Suprapubic skin (tissue), 3 donors: ENCODE results near the gene NES.

ENCODE experiments used
- EP300 ChIP-seq: sonication (generic); formaldehyde crosslinking; IDR thresholded peaks from one replicate; pipeline ENCODE4 v1.6.1; 2017; ENCODE audit warnings: antibody characterized with exemption
- POLR2A ChIP-seq, 2 donors: fragments of 450-650 bp; IDR thresholded peaks; one replicate each; pipeline ENCODE4 v1.6.1; 2017; ENCODE audit warnings: antibody characterized with exemption in 2 of 2, mild to moderate bottlenecking in 2 of 2, moderate library complexity in 2 of 2
- TF ChIP-seq, protein P1 (sequence below), 2 donors: fragments of 200-600 bp in 1 of 2; fragments of 450-650 bp in 1 of 2; sonication (generic) in 1 of 2; IDR thresholded peaks; one replicate each; pipeline ENCODE4 v1.5.1; 2016 to 2019; ENCODE audit warnings: antibody characterized with exemption in 2 of 2, mild to moderate bottlenecking in 1 of 2, moderate library complexity in 1 of 2

DNA sequence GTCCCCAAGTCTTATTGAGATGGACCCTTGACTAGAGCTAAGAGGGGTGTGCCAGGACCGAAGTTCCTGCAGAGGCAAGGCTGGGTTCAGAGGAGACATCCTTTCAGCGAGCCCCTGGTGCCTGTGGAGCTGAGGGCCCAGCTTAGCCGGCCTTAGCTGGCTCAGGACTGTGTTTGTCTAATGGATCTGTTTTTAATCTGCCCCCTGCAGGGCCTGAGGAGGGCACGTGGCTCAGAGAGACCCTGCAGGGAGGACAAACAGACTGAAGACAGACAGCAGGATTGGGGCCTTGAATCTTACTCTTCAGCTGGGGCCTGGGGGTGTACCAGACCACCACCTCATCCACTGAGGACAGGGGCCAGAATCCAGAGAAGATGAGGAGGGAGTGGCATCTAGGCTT is 26.5 kb upstream of the NES start:
- TF ChIP-seq, protein P1, sequence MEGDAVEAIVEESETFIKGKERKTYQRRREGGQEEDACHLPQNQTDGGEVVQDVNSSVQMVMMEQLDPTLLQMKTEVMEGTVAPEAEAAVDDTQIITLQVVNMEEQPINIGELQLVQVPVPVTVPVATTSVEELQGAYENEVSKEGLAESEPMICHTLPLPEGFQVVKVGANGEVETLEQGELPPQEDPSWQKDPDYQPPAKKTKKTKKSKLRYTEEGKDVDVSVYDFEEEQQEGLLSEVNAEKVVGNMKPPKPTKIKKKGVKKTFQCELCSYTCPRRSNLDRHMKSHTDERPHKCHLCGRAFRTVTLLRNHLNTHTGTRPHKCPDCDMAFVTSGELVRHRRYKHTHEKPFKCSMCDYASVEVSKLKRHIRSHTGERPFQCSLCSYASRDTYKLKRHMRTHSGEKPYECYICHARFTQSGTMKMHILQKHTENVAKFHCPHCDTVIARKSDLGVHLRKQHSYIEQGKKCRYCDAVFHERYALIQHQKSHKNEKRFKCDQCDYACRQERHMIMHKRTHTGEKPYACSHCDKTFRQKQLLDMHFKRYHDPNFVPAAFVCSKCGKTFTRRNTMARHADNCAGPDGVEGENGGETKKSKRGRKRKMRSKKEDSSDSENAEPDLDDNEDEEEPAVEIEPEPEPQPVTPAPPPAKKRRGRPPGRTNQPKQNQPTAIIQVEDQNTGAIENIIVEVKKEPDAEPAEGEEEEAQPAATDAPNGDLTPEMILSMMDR (IDR thresholded peaks at IDR 0.05), result no peak
- TF ChIP-seq POLR2A (IDR thresholded peaks at IDR 0.05), result no peak
- TF ChIP-seq EP300, result no peak
